ENCODE measurements around the gene ANAPC5.
"Not testable (repeated sequence)": the region's sequence is repeated elsewhere in the genome, so short reads cannot be mapped to it uniquely, and the experiment has no call there.

The ANAPC5 gene

GRCh38 chr12:121365416-121366062, 13.3 kb upstream of the ANAPC5 start:
- no peak for DNase-seq

GRCh38 chr12:121364683-121365121, 12.5 kb upstream of the ANAPC5 start:
- no peak for DNase-seq

DNA sequence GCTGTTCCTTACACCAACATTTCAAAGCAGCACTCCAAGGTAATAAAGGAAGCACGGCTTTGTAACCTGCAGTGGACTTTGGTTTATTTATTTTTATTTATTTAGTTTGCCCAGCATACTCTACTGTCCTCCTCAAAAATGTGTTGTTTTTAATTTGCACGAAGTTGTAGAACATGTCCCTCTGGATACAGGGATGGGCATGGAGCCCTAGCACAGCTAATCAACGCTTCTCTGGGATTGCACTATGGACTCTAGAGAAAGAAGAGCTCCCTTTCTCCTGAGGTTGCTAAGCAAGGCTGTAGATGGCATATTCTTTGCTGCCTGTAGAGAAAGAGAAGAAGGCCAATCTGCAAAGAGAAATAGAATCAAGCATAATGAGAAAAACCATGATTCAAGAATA, 5.9 kb upstream of the ANAPC5 start:
- no peak for DNase-seq

DNA sequence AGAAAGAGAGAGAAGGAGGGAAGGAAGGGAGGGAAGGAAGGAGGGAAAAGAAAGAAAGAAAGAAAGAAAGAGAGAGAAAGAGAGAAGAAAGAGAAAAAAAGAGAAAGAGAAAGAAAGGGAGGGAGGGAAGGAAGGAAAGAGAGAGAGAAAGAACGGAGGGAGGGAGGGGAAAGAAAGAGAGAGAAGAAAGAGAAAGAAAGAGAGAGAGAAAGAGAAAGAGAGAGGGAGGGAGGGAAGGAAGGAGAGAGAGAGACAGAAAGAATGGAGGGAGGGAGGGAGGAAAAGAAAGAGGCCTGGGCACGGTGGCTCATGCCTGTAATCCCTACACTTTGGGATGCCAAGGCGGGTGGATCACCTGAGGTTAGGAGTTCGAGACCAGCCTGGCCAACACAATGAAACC, 5.1 kb upstream of the ANAPC5 start:
- DNase-seq: no peak

- no peak for DNase-seq
These were observed 4.4 kb upstream of the ANAPC5 start for GRCh38 chr12:121356657-121357056.

GRCh38 chr12:121355818-121356217, 3.6 kb upstream of the ANAPC5 start:
- DNase-seq: no peak

- no peak for DNase-seq
These were observed 439 bp upstream of the ANAPC5 start for GRCh38 chr12:121352682-121353018.

DNA sequence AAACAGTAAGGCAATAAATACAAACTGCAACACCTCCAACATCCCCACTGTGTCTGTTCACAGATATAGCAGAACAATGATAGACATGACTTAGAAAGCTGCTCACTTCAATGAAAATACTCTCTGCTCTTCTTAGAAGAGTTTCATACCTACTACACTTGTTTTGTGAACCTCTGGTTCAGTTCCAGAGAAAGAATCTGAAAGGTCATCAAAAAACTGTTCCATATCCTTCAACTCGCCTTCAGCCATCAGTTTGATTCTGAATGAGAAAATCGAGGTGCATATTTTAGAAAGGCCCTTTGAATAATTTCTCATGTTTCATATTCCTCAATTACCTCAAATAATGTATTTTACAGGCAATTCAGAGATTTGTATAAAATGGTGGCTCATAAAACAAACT, 5.5 kb downstream of the ANAPC5 start:
- DNase-seq: no peak

GRCh38 chr12:121345151-121345815, 6.9 kb downstream of the ANAPC5 start:
- DNase-seq: no peak

GRCh38 chr12:121344506-121344905, 7.7 kb downstream of the ANAPC5 start:
- DNase-seq: no peak

DNA sequence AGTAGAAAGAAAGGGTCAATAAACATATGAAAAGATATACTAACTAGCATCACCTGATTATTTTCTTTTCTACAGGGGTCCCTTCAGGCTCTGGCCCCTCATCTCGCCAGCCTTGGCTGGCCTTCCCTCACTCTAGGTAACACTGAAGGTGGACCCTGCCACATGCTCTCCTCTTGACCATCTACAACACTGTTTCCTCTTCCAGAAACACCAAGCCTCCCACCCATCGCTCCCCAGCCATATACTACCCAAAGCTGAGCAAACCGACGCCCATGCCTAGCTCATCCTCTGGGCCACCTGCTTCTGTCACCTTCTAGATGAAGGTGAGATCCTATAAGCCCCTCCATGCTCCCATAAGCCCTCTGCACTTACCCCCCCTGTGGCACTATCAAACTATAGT, 14.8 kb downstream of the ANAPC5 start:
- DNase-seq: no peak

DNA sequence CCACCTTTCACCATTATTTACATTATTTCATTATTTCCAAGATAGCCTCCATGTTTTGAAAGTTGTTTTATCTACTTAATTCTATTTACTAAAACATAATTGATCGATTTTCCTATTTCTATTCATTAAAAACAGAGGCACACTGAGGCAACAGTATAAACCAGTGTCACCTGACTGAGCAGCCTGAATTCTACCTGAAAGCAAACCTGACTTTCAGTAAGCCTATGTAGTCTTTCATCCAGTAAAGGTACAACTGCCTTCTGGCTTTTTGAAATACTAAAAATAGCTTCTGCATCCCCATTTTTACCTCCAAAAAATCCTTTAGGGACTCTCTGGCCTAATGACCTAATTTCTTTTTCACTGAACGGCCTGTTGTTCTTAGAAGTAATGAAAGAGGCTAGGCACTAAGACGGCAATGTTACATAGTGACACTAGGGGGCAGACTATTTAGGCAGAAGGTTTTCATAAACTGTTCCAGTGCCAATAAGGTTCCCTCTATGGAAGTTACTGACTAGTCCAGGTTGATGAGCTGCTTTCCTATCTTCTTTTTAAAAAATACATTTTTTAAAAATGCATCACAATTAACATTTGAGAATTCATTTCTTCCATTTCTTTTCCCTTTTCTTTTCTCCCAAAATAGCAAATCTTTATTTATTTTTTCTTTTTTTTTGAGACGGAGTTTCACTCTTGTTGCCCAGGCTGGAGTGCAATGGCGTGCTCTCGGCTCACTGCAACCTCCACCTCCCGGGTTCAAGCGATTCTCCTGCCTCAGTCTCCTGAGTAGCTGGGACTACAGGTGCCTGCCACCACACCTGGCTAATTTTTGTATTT, 17.5 kb downstream of the ANAPC5 start:
- no peak for DNase-seq

DNA sequence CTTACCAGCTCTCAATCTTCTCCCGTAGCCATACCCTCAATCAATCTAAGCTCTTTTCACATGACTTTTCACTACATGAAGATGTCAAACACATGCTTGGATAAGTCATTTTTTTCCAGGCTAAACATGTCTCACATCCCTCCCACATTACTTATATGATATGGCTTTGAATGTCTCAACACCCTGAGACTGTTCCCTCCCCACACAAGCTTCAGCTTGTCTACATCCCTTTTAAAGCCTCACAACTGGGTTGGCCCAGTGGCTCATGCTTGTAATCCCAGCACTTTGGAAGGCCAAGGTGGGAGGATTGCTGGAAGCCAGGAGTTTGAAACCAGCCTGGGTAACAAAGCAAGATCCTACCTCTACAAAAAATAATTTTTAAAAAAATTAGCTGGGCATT, 18.5 kb downstream of the ANAPC5 start:
- DNase-seq: no peak

GRCh38 chr12:121331248-121331647, 21.0 kb downstream of the ANAPC5 start:
- DNase-seq: no peak

DNA sequence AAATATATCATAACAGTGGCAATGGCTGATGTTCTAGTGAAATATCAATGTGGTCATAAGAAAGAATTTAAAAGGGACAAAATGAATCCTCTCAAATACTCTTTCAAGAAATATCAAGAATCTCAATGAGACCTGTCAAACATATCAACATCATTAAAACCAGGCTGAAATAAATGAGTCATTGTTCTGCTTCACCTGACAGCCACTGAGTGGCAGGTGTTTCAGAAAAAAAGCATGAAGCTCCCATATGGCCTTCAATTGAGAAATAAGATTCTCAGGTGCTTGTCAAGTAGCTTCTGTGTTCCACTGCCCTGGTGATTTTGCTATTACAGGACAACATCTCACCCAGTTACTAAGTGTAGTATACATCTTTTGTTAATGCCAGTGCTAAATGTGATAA, 21.5 kb downstream of the ANAPC5 start:
- no peak for DNase-seq

GRCh38 chr12:121330195-121330594, 22.0 kb downstream of the ANAPC5 start:
- DNase-seq: no peak

GRCh38 chr12:121328620-121329019, 23.6 kb downstream of the ANAPC5 start:
- DNase-seq: no peak

- no peak for DNase-seq
These were observed 25.1 kb downstream of the ANAPC5 start for GRCh38 chr12:121326996-121327674.

DNA sequence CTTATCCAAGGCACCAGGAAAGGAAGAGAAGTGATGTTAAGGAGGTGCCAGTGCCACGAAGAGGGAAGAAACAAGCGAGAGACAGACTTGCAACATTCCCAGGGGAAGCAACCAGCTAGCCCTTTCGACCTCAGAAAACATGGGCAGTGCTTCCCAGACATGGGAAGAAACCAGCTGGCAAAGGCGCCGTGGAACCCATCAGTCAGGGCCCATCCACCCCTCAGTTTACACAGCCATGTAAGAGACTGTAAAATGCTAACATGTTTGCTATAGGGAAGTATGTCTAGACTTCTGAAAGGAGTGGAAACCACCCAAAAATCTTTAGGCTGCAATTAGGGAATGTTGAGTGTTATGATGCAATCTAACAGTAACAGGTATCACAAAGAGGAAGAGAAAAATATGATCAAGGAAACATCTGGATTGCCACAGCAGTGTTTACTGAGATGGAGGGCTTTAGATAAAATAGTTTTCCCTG, 26.3 kb downstream of the ANAPC5 start:
- DNase-seq: no peak

DNA sequence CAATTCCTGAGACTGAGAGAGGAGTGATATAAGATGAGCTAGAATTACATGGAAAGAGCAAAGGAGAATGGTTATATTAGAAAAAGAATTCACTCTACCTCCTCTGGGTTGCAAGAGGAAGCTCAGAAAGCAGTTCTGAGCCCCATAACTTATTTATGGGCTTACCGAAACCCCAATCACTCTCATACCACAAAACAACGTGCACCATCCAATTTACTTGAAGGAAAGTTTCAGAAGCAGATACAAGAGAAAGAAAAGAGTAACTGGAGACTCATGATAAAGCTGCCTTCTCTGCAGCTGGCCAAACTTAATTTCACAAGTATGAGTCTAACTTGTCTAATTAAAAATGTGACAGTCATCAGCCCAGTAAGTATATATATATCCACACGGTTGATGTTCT, 28.3 kb downstream of the ANAPC5 start:
- no peak for DNase-seq

DNA sequence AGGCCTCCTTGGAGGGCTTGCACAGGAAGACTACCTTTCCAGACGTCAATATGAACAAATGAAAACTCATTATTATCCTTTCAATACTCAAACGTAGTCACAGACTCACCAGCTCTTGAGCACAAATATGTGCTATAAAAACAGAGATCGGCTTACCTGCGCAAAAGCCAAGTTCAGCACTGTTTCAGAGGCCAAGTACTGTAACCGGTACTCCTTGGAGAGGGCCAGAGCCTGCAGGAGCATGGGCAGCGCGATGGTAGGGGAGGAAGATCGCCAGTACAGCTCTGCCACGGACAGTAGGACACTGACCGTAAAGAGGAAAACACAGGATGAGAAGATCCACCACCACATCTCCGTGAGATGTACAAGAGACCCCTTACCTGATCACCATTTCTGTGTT, 34.1 kb downstream of the ANAPC5 start:
- DNase-seq: no peak

GRCh38 chr12:121314431-121314830, 37.8 kb downstream of the ANAPC5 start:
- DNase-seq: no peak

GRCh38 chr12:121310231-121310630, 42.0 kb downstream of the ANAPC5 start:
- not testable (repeated sequence) for DNase-seq

Data from stimulated activated CD4-positive, alpha-beta T cell treated with anti-CD3 and anti-CD28 coated beads, Interleukin-2, amount 100 ng/mL, for 24 hours (primary cell).